A673 (cell line): ENCODE measurements around the gene TTN.

Experiments used
- CTCF ChIP-seq: fragments of 300-800, 200-600 bp; sonication (generic); conservative IDR thresholded peaks from 2 replicates; pipeline ENCODE4 v1.5.1; 2017; ENCODE audit warnings: low read depth, mild to moderate bottlenecking, antibody characterized with exemption, low read length, moderate library complexity, mixed read lengths
- EZH2 ChIP-seq: fragments of 200-600 bp; sonication (generic); IDR thresholded peaks from 2 replicates; pipeline ENCODE4 v1.6.1; 2017; ENCODE audit warnings: borderline replicate concordance, low read depth, mild to moderate bottlenecking, mixed read lengths, antibody characterized with exemption, low read length; ENCODE audit not compliant: poor library complexity, severe bottlenecking

GRCh38 chr2:178506949-178507348 lies 300.3 kb downstream of the TTN start:
- TF ChIP-seq CTCF (no peak), EZH2 (no peak)
